Dermis microvascular lymphatic vessel endothelial cell (primary cell): ENCODE results near the gene TNFRSF4. TPM values are rescaled to one million over a fixed set of nuclear protein-coding genes. Genes with fewer than 3 reads are reported as not detected.

Experiments used
- DNase-seq, 2 donors: peaks; one replicate each; pipeline versions ENCODE4 v3.0.0 to v3.0.0-alpha.2; 2010; ENCODE audit warnings: low read depth in 2 of 2
- total RNA-seq: library from RNA; depleted of rRNA; stranded (reverse); fragments of >200 nt; gene quantifications from 2 replicates; pipeline ENCODE4 v1.2.1, GENCODE V29; 2014

Gene TNFRSF4
- total RNA-seq, 1 donor from 2014 or later, result 1.5 TPM

DNA sequence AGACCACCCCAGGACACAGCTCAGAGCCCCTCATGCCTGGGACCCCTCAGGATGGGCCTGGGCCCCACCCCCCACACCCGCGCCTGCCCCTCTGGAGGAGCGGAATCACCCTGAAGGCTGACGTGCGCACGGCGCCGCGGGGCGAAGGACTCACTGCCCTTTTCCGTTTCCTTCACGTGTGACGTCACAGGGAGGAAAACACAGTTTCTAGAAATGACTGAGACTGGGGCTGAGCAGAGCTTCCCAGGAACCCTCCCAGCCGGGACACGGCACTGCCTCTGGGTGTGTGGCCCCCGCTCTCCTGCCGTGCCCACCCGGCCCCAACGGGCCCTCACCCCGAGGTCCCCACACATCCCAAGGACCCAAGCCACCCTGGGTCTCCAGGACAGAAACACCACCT lies 5.4 kb upstream of the TNFRSF4 start:
- DNase-seq, result no peak

DNA sequence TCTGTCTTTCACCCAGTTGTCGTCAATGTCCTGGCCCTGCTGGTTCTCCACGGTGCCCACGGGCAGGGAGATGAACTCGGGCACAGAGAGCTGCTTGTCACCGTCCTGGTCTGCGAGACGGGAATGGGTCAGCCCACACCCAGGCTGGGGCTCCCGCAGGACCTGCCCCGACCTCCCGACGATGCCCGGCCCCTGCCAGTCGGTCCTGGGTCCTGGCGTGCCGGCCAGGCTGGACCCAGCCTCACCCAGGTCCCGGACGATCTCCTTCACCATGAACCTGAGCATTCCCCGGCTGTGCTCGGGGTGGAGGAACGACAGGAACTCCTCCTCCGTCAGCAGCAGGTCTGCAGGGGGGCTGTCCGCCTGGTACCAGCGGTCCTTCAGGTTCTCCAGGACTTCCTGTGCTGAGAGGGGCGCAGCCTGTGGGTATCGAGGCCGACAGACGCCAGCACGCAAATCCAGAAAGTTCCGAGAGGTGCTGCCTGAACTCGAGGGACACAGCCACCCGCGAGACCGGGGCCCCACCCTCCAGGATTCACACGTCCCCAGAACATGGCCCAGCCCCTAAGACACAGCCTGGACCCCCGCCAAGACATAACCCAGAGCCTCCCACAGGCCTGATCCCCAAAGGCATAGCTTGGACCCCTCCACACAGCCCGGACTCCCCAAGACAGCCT lies 4.7 kb upstream of the TNFRSF4 start:
- no peak for DNase-seq

DNA sequence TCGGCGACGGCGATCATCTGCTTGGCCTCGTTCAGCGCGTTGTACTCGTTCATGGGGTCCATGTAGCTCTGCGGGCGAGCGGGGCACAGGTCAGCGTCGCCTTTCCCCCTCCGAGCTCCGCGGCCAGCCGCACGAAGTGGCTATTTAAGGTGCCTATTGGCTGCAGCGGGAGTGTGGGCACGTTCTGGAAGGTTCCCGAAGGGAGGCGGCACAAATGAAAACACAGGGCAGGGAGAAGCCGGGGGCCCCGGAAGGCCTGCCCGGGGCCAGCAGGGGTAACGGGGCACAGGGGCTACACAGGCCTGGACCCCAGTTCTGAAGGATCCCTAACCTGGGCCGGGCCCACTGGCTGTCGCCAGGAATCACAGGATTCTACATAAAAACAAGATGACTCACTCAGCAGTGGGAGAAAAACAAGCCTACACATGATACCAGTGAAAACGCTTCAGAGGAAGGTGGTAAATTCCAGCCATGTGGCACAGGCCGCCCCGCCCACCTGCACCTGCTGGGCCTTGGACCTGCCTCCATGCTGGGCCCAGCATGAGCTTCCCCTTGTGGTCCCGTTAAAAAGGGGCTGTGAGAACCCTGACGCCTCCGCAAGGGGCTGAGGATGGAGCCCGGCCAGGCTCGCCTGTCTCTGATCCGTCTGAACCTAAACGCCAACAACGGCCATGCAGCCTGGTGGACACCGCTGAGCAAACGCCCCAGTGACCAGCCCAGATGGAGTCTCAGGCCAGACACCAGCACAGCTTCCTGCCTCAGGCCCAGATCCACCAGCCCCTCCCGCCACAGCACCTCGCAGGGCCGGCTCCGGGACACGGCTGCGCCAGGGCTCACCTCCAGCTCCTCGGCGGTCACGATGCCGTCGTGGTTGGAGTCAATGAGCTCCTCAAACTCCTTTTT lies 3.9 kb upstream of the TNFRSF4 start:
- peak; percentile 53 to 82 for DNase-seq

DNA sequence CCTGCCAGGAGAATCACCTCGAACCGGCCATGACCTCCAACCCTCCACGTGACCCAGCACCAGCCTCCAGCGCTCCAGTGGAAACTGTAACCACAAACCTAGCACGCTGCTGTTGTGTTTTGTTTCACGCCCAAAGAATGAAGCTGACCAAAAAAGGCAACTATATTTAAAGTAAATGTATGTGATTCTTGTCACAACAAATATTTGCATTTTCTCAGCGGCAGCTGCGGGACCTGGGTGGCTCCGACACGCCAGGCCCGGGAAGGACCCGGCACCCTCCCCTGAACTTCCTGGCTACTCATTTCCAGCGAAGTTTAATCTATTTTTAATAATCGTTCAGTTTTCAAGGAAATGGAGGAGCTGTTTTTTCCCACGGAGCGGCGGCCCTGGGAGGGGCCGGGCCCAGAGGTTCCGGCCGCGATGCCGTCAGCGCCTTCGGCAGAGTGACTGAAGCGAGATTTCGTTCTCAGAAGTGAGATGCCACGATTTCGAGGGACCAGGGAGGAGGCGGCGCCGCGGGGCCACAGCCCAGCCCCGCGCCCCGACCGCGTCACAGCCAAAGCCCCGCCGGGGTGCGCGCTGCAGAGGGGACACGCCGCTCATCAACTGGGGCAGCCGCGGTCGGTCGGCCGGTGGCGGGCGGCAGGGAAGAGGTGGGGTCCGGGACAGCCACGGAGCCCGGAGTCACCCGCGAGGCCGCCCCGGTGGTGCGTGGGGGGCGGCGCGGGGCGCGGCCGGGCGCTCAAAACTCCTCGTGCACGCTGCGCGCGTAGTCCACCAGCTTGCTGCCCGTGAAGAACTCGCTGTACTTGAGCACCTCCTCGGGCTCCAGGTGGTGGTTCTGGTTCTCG lies 3.0 kb upstream of the TNFRSF4 start:
- DNase-seq, result no peak

DNA sequence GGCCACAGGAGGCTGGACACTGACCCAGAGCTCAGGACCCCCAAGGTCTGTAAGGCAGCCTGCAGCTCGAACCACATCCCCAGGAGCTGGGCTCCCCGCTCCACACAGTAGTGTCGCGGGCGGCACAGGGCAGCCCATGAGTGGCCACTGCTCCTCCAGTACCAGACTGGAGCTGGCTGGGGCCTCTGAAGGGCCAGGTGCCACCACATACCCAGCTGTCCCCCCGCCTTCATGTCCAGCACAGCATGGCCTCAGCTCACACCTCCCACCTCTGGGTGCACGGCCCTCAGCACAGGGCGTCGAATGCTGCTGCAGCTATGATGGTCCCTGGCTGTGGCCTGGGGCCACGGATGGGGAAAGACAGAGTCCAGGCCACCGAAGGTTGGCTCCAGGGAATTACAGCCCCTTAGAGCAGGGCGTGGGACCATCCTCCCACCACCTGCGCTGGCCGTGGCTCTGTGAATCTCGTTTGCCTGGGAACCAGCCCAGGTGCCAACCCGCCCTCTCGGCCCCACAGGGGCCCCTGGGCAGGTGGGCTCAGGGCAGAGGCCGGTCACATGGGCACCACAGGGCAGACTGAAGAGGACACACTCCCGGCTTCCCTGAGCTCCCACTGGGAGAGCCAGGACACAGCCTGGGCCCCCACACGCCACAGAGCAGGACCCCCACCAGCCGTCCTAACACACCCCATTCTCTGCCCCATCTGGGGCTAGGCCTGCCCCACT lies 2.1 kb upstream of the TNFRSF4 start:
- DNase-seq, result no peak

DNA sequence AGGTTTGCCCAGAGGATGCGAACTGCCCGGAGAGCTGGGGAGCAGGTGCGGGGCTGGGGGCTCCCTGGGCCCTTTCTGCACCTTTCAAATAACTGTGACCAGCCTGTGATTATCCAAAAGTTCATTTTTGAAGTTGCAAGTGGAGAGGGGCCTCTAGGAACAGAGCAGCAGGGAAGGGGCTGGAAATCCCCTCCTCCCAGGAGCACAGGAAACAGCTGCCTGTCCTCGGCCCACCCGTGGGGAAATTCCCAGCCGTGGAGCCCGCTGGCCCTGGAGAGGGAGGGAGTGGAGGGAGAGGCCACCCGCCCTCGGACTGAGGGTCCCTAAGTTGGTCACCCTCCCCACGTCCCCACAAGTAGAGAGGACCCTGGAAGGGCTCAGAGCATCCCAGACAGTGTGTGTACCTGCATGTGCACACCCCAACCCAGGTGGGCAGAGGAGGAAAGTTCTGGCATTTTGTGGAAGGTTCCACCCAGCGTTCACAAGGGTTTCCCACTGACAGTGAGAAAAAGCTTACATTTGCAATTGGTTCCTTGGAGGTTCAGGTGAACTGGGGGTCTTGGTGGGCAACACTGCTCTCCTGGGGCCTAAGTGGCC lies 1.2 kb upstream of the TNFRSF4 start:
- peak in 1 of 2 donors; percentile 63 for DNase-seq

DNA sequence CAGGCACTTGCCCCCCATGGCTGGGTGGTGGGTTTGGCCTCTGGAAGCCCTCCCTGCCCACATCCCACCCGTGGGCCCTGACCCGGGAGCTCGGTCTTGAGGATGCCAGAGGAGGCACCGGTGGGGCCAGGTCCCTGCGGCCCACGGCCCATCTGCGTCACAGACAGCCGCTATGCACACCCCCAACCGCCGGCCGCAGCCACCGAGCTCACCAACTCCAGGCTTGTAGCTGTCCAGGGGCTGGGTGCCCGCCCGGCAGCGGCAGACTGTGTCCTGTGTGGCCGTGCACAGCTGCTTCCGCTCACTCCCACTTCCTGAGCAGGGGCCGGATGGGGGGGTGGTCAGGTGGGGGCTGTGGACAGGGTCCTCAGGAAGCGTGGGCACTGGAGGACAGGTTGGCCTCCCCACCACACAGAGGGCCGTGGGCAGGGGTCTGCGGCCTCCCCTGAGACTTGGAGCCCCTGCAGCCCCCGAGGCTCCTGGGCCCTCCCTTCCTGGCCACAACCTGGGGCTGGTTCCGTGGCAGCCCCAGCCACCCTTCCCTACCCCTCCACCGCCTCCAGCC lies 1.1 kb downstream of the TNFRSF4 start:
- DNase-seq, result peak; percentile 67 to 86

DNA sequence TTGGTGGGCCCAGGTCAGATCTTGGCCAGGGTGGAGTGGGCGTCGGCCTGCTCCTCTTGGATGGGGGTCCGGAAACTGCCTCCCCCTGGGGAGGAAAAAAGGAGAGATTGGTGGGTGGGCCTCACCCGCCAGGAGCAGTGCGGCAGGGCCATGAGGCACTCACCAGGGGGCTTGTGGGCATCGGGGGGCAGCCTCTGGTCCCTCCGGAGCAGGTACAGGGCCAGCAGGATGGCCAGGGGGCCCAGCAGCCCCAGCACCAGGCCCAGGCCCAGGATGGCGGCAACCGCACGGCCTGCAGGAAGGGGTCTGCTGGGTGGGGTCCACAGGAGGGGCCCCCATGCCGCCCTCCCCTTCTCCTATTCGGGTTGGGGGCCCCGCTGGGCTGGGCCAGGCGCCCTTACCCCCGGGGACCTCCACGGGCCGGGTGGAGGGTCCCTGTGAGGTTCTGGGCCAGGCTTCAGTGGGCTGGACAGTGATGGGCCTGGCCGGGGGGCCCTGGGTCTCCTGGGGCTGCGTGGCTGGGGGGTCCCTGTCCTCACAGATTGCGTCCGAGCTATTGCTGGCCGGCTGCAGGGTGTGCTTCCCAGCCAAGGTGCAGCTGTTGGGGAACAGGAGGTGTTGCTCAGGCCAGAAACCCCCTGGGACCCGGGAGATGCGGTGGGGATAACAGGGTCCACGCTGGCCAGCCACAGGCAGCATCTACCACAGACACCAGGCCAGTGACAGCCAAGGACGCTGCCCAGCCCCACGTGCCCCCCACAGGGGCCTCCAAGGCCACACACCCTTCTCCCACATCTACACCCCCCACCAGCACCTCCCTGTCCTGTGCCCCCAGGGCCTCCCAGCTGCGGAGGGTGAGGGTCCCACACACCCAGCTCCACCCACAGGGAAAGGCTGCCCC lies 2.2 kb downstream of the TNFRSF4 start:
- DNase-seq, result no peak

DNA sequence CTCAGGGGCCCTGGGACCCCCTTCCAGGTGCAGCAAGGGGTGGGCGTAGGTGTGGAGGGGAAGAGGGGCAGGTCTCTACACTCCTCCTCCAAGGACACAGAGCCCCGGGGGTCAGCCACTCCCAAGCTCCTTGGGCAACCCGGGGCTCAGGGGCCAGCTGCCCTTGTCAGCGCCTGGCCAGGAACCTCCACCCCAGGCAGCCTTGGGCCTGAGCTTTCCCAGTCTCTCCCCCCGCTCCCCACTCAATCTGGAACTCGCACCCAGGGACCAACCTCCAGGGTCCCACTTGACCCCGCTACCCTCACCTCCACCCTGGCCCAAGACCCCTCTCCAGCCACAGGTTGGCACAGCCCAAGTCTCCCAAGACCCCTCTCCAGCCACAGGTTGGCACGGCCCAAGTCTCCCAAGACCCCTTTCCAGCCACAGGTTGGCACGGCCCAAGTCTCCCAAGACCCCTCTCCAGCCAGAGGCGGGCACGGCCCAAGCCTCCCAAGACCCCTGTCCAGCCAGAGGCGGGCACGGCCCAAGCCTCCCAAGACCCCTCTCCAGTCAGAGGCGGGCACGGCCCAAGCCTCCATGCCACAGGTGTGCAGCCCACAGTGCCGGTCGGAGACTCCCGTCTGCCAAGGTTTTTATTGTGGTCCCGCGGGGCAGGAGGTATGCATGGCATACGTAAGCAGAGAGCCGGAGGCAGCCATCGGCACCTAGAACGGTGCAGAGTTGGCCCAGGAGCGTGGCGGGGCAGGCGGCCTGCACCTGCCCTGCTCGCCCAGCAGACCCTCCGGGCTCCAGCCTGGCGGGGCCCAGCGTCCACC lies 3.0 kb downstream of the TNFRSF4 start:
- no peak for DNase-seq

DNA sequence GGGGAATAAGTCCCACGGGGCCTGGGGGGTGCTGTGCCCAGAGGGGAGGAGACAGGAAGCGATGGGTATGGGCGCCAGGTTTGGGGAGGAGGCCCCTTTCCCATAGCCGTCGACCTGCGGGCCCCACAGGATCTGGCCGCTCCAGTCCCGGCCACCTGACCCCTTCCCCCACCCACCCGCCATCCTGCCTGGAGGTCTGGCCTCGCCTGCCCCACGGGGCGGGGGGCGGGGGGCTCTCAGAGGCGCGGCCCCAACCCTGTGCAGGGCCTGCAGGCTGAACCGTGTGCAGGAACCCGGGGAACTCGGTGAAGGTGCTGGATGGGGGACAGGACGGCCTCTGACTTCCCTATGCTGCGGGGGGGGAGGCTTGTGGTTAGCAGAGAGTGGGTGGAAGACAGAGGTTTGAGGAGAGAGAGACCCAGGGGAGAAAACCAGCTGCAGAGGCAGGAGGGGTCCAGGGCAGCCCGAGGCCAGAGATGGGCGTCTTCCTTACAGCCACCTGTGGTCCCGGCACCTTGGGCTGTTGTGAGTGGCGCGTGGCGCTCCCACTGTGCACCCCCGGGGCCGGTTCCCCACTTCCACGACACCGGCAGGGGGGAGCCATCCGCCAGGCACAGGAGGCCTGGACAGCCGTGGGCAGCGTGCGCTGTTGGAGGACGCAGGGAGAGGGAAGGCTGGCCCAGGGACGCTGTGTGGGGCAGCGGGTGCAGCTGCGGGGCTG lies 5.1 kb downstream of the TNFRSF4 start:
- DNase-seq, result no peak

DNA sequence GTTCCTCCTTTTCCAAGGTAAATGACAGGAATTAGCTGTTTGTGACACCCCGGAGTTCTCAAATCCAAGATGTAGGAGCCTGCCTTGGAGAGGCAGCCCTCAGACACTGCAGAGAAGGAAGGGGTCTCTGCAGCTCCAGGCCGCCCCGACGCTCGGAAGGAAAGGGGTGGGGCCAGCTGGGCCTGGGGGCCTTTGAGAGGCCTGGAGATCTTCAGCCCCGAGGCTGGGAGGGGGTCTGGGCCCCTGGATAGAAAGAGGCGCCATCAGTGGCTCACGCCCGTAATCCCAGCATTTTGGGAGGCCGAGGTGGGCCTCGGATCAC lies 6.4 kb downstream of the TNFRSF4 start:
- no peak for DNase-seq

DNA sequence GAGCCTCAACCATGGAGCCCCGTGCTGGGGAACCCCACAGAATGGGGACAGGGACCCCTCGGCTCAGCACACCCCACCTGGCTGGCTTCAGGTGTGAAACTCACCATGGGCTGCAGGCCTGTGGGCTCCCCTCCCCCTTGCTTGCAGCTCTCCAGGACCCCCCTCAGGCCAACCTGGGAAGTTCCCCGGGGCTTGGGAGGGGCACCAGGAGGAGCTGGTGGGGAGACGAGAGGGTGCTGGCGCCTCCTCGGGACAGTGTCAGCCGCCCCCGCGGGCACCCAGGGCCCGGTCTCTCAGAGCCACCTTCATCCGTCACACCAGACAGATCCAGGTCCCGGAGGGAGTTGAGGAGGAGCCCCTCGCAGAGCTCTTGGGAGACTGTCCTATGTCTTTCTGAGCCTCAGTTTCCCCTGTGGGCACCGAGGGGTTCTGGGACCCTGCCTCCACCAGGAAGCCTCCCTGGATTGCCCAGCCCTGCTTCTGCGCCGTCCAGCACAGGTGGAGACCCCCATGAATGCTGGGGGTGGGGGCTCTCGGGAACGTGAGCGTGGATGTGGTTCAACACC lies 6.9 kb downstream of the TNFRSF4 start:
- no peak for DNase-seq

DNA sequence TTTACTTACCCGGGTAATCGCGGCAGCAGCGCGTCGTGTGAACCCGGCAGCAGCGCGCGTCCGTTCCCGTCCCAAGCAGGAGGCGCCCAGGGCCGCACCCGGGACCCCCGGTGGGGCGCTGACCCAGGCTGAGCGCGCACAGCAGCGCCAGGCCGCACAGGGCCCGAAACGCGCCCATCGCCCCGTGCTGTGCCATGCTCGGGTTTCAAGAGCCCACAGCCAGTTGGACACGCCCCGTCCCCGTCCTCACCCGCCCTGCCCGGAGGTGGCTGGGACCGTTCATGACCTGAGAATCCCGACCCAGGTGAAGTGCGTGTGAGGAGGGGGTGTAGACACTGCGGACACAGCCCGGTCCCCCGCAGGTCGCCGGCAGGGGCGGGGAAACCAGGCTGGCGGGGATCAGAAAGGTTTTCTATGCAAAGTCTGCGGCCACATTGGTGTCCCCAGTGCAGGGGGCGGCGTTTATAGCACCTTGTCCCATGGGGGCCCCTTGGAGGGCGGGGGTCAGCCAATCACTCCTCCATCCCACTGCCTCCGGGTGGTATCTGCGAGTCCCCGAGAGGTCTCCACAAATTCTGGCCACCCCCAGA lies 7.5 kb downstream of the TNFRSF4 start, which contains the start of gene TNFRSF18:
TNFRSF18 (minus strand) TSS at position 217 of the 590 bp plus-strand sequence; CDS start at position 196, 21 bp downstream.
- DNase-seq, result no peak

DNA sequence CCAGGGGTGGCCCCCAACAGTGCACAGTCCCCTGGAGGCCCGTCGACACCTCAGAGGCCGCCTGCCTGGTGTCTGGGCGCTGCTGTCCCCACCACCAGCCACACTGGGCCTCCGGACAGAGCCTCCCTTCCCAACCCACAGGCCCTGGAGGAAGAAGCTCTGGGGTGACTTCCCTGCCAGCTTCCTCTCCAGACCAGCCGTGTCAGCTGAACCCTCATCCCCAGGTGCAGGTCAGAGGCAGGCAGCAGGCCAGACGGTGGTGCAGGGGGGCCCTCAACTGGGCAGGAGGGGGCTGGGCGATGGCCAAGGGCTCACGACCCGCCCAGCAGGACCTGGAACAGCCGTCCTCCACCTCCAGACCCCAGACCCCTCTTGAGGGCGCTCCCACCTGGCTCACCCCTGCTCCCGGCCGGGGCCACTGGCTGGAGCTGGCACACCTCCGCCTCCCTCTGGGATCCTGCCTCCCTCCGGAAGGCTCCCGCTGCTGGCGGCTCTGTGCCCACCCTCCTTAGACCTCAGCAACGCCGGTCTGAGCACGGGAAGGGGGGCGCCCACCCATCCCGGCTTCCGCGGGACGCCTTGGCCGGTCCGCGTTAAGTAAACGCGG lies 8.1 kb downstream of the TNFRSF4 start:
- no peak for DNase-seq

DNA sequence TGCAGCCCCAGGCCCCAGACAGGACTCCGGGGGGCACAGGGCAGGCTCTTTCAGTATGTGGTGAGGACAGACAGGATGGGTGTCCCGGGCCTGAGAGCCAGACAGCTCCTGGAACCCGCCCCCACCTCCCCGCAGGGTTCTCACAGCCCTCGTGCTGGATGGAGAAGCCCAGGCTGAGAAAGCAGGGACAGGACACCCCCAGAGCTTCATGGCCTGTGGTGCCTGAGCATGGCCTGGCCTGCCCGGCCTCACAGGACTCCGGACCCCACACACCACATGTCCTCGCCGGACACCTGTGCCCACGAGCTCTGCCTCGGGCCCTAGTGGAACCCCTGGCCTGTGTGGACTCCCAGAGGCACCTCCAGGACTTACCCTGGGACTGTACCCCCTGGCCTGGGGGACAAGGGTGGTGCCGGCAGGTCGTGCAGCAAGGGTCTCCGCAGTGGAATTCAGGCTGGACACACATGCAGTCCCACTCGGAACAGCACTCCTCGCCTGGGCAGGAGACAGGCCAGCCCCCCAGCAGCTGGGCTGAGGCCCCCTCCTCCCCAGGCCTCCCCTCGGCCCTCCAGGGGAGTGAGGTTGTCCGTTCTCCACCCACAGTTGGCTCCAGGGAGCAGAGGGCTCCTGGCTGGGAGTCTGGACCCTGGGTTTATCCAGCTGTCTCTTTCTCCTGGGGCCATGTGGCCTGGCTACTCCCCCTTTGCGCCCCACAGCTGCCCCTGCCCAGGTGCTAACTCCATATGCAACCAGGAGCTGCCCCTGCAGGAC lies 8.8 kb downstream of the TNFRSF4 start:
- DNase-seq, result no peak

DNA sequence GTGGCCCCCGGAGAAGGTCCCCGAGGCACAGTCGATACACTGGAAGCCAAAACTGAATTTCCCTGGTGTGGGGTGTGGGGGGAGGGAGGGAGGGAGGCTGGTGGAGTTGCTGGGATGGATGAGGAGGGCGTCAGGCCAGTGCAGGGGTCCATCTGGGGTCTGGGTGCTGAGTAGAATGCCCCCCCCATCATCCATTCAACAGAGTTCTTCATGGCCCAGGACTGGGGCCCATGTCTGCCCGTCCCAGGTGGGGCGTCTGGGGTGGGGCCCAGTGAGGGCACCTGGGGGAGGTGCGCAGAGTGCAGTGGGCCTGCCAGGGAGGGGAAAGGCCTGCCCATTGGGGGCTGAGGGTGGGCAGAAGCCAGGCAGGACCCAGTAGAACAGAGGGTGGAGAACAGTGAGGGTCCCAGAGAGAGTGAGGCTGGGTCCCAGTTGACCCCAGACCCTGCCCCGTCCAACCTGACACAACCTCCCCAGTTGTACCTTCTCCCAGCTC lies 9.5 kb downstream of the TNFRSF4 start:
- no peak for DNase-seq
